SK-N-MC (cell line): ENCODE results near the gene DSCAM.
"Not testable (repeated sequence)": the region's sequence is repeated elsewhere in the genome, so short reads cannot be mapped to it uniquely, and the experiment has no call there.

ENCODE experiments used
- EZH2 ChIP-seq: fragments of 200-600 bp; sonication (generic); IDR thresholded peaks from one replicate; pipeline ENCODE4 v1.6.1; 2017; ENCODE audit warnings: antibody characterized with exemption
- POLR2AphosphoS5 ChIP-seq: IDR thresholded peaks from 2 replicates; pipeline ENCODE4 v1.6.1; 2012; ENCODE audit warnings: mild to moderate bottlenecking, low read depth, low read length, borderline replicate concordance

DNA sequence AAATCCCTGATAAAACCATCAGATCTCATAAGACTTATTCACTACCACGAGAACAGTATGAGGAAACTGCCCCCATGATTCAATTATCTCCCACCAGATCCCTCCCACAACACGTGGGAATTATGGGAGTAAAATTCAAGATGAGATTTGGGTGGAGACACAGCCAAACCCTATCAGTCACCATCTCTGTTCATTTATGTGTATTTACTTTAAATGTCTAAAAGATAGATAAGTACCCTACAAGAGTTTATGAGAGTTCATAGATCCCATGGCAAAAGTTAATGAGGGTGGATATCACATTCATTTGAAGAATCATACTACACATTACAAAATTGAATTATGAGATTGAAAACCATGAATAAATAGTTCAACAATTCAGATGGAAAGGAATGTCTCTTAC is 526.2 kb downstream of the DSCAM start:
- TF ChIP-seq EZH2, POLR2AphosphoS5: not testable (repeated sequence)
